GM12892 (cell line): ENCODE data around the gene MICALL1.

Source experiments
- DNase-seq: peaks from one replicate; pipeline ENCODE4 v3.0.0; 2011; ENCODE audit not compliant: insufficient read length
- FAIRE-seq: peaks from 2 replicates; lab custom pipeline; 2011; peaks lifted over from hg19 to GRCh38; lab: Jason Lieb, UNC
- POLR2A ChIP-seq: IDR thresholded peaks from 2 replicates; pipeline ENCODE4 v1.6.1; 2011; ENCODE audit warnings: low read depth, low read length, control low read depth
- POLR2AphosphoS5 ChIP-seq: IDR thresholded peaks from 2 replicates; pipeline ENCODE4 v1.6.1; 2011; ENCODE audit warnings: low read depth, low read length, control low read depth
- TAF1 ChIP-seq: IDR thresholded peaks from 2 replicates; pipeline ENCODE4 v1.6.1; 2011; ENCODE audit warnings: low read depth, mild to moderate bottlenecking, control low read depth, low read length, borderline replicate concordance

MICALL1 gene

GRCh38 chr22:37982151-37982785 is 76.2 kb downstream of the MICALL1 start:
- no peak for TF ChIP-seq POLR2A
- TF ChIP-seq TAF1: no peak
- no peak for TF ChIP-seq POLR2AphosphoS5
- FAIRE-seq (no peak), DNase-seq (no peak)

- DNase-seq (no peak), FAIRE-seq (no peak)
- TF ChIP-seq POLR2AphosphoS5 (no peak), TAF1 (no peak), POLR2A (no peak)
These were observed 77.1 kb downstream of the MICALL1 start for GRCh38 chr22:37982938-37983859.

GRCh38 chr22:37983860-37984791 is 78.0 kb downstream of the MICALL1 start, which contains the start of gene SOX10:
Gene SOX10, minus strand, starts transcription at chr22:37984555. Its CDS starts 771 bp downstream, at chr22:37983784.
- TF ChIP-seq POLR2AphosphoS5 (no peak), POLR2A (no peak), TAF1 (no peak)
- no peak for FAIRE-seq
- no peak for DNase-seq

- FAIRE-seq (no peak), DNase-seq (no peak)
These were observed 79.0 kb downstream of the MICALL1 start for GRCh38 chr22:37985050-37985585.

GRCh38 chr22:37985751-37986281 is 79.7 kb downstream of the MICALL1 start:
- TF ChIP-seq POLR2AphosphoS5 (no peak), POLR2A (no peak), TAF1 (no peak)
- no peak for DNase-seq
- no peak for FAIRE-seq

More at GRCh38 chr22:37985050-37985585, 79.0 kb downstream of the MICALL1 start:
- TF ChIP-seq POLR2A: no peak
- no peak for TF ChIP-seq POLR2AphosphoS5
- TF ChIP-seq TAF1: no peak

- no peak for DNase-seq
- FAIRE-seq: no peak
- TF ChIP-seq TAF1: no peak
- no peak for TF ChIP-seq POLR2AphosphoS5
- TF ChIP-seq POLR2A: no peak
These were observed 80.3 kb downstream of the MICALL1 start for GRCh38 chr22:37986371-37986770.

GRCh38 chr22:37989146-37990045 is 83.3 kb downstream of the MICALL1 start:
- no peak for DNase-seq
- no peak for TF ChIP-seq TAF1
- TF ChIP-seq POLR2AphosphoS5: no peak
- TF ChIP-seq POLR2A: no peak
- FAIRE-seq: no peak

GRCh38 chr22:37990301-37990700 is 84.2 kb downstream of the MICALL1 start:
- DNase-seq: no peak
- TF ChIP-seq POLR2AphosphoS5 (no peak), POLR2A (no peak), TAF1 (no peak)
- FAIRE-seq: no peak

GRCh38 chr22:37990862-37991261 is 84.8 kb downstream of the MICALL1 start:
- TF ChIP-seq TAF1: no peak
- TF ChIP-seq POLR2AphosphoS5: no peak
- TF ChIP-seq POLR2A: no peak
- DNase-seq (no peak), FAIRE-seq (no peak)

- no peak for FAIRE-seq
- DNase-seq: no peak
- TF ChIP-seq POLR2A (no peak), TAF1 (no peak), POLR2AphosphoS5 (no peak)
These were observed 85.8 kb downstream of the MICALL1 start for GRCh38 chr22:37991731-37992442.
